ENCODE results near the gene EGR4. TPM values are rescaled to one million over a fixed set of nuclear protein-coding genes. Genes with fewer than 3 reads are reported as not detected.
"Not testable (repeated sequence)": the region's sequence is repeated elsewhere in the genome, so short reads cannot be mapped to it uniquely, and the experiment has no call there.

The EGR4 gene
- total RNA-seq, 1 experiment from 2014 or later: not detected

DNA sequence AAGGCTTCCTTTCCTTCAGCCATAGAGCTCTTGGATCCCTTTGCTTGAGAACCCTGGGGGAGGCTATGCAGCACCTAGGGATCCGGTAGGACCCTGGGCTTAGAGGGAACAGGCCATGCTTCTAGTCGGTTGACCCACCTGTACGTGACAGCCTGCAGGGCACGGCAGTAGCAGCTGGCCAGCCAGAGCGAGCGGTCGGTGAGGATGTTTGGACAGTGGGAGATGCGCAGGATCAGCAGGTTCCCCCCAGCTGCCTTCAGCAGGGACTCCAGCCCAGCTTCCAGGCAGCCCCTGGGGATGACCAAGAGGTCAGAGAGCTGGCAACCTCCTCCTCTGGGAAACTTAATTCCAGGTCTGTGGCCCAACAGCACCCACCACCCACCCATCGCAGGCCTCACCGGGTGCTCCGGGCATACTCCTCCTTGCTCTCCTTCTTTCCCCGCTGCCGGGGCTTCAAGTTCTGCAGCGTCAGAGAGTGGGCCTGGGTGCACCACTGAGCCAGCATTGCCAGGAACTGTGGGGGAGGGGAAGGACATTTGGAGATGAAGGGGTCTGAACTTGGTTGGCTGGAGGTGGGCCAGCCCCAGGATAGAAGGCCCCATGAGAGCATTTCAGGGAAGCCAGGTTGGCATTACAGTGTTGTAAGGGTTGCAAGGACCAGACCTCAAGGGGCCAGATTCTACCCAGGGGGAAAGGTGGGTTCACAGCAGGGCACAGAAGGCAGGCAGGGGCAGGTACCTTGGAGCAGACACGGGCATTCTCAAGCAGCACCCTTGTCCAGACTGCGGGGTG is 29.6 kb downstream of the EGR4 start:
- H3K4me3 ChIP-seq (ENCODE audit: low read depth, low read length): no peak overlapping the region
- H3K9me3 Mint-ChIP-seq (ENCODE audit: unreplicated experiment): no peaks in the 10 kb centered on the region
- H3K36me3 Mint-ChIP-seq (ENCODE audit: insufficient read depth, unreplicated experiment): peaks cover 23% of the 10 kb centered on the region
- H3K36me3 ChIP-seq (ENCODE audit: control insufficient read depth, insufficient read depth, low read length): no peaks in the 10 kb centered on the region
- H3K27me3 Mint-ChIP-seq (ENCODE audit: insufficient read depth, unreplicated experiment): no peaks in the 10 kb centered on the region
- TF ChIP-seq, protein P1, sequence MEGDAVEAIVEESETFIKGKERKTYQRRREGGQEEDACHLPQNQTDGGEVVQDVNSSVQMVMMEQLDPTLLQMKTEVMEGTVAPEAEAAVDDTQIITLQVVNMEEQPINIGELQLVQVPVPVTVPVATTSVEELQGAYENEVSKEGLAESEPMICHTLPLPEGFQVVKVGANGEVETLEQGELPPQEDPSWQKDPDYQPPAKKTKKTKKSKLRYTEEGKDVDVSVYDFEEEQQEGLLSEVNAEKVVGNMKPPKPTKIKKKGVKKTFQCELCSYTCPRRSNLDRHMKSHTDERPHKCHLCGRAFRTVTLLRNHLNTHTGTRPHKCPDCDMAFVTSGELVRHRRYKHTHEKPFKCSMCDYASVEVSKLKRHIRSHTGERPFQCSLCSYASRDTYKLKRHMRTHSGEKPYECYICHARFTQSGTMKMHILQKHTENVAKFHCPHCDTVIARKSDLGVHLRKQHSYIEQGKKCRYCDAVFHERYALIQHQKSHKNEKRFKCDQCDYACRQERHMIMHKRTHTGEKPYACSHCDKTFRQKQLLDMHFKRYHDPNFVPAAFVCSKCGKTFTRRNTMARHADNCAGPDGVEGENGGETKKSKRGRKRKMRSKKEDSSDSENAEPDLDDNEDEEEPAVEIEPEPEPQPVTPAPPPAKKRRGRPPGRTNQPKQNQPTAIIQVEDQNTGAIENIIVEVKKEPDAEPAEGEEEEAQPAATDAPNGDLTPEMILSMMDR (IDR thresholded peaks at IDR 0.05; ENCODE audit: insufficient read depth in 1 of 2, low read depth in 1 of 2, low read length in 1 of 2, severe bottlenecking in 1 of 2, unreplicated experiment in 1 of 2): no peak
- no peaks in the 10 kb centered on the region for H3K9me3 ChIP-seq
- BruUV-seq (replicated peaks): no TSS peak
- no peaks in the 10 kb centered on the region for H3K27me3 ChIP-seq (replicated peaks; ENCODE audit: control insufficient read depth, insufficient read depth, low read length)
- peaks cover 14% of the 10 kb centered on the region for H3K4me1 Mint-ChIP-seq (ENCODE audit: low read depth, unreplicated experiment)
- intact Hi-C loops (cut with micrococcal nuclease; ENCODE audit: unreplicated experiment): no loop called here
- no peak for DNase-seq
- no peak overlapping the region for H3K27ac Mint-ChIP-seq (ENCODE audit: unreplicated experiment)
- CTCF ChIA-PET: interaction anchor here (0.6 kb wide), 1 partner anchor 30 kb away, joined by 3 read pairs; the partner anchor contains the start of gene EGR4
- H3K4me1 ChIP-seq: peaks cover 7% of the 10 kb centered on the region; the same call in 1 of the 2 replicates
- no peak overlapping the region for H3K4me3 Mint-ChIP-seq (ENCODE audit: unreplicated experiment)
- POLR2A ChIA-PET: no interaction called here

DNA sequence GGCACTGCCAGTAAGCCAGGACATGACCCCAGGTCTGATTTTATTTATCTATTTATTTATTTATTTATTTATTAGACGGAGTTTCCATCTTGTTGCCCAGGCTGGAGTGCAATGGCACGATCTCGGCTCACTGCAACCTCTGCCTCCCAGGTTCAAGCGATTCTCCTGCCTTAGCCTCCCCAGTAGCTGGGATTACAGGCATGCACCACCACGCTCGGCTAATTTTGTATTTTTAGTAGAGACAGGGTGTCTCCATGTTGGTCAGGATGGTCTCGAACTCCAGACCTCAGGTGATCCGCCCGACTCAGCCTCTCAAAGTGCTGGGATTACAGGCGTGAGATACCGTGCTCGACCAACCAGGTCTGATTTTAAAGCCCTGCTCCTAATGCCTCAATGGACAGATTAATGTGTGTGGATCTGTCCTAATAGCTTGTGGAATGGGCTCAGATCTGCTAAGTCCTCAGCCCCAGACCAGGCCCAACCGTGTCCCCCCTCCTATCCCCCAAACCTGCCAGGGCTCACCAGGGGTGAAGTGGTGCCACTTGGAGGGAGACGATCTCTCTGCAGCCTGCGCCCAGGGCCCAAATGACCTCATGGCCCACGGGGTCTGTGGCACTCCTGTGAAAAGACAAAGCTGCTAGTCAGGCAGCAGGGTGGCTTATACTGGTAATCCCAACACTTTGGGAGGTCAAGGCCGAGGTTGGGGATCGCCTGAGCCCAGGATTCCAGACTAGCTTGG is 30.5 kb downstream of the EGR4 start:
- H3K9me3 ChIP-seq; H3K36me3 ChIP-seq (ENCODE audit: control insufficient read depth, insufficient read depth, low read length); POLR2A ChIA-PET; DNase-seq; H3K4me1 ChIP-seq; H3K27ac Mint-ChIP-seq (ENCODE audit: unreplicated experiment); H3K9me3 Mint-ChIP-seq (ENCODE audit: unreplicated experiment); H3K27me3 ChIP-seq (replicated peaks; ENCODE audit: control insufficient read depth, insufficient read depth, low read length); BruUV-seq (replicated peaks); intact Hi-C loops (cut with micrococcal nuclease; ENCODE audit: unreplicated experiment); H3K4me1 Mint-ChIP-seq (ENCODE audit: low read depth, unreplicated experiment); H3K4me3 ChIP-seq (ENCODE audit: low read depth, low read length); H3K27me3 Mint-ChIP-seq (ENCODE audit: insufficient read depth, unreplicated experiment); H3K4me3 Mint-ChIP-seq (ENCODE audit: unreplicated experiment): not testable (repeated sequence)
- CTCF ChIA-PET: interaction anchor here (0.6 to 1.5 kb wide), 3 partner anchors 13 to 31 kb away, joined by 3 to 4 read pairs (median 3); partner anchors contain the start of genes EGR4 and PRADC1
- peaks cover 18% of the 10 kb centered on the region for H3K36me3 Mint-ChIP-seq (ENCODE audit: insufficient read depth, unreplicated experiment)

DNA sequence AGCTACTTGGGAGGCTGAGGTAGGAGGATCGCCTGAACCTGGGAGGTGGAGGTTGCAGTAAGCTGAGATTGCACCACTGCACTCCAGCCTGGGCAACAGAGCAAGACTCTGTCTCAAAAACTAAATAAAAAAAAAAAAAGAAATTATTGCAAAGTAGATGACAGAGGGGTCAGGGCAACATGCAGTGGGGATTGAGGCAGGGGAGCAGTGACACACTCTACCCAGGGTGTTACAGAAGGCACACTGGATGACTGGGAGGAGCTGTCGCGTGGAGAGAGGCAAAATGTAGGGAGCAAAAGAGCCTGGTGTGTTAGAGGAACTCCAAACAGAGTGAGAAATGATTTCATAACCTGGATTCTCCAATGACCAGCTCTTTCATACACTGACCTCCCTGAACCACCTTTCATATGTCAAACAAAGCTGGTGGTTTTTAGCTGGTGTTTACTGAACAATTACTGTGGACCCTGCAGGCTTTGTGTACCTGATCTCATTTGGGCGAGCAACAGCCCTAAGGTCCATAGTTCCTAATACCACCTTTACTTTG is 31.2 kb downstream of the EGR4 start:
- Mint-ChIP-seq H3K9me3 (ENCODE audit: unreplicated experiment) (no peaks in the 10 kb centered on the region), H3K4me1 (ENCODE audit: low read depth, unreplicated experiment) (peaks cover 7% of the 10 kb centered on the region), H3K27ac (ENCODE audit: unreplicated experiment) (no peak overlapping the region), H3K27me3 (ENCODE audit: insufficient read depth, unreplicated experiment) (no peaks in the 10 kb centered on the region), H3K4me3 (ENCODE audit: unreplicated experiment) (no peak overlapping the region), H3K36me3 (ENCODE audit: insufficient read depth, unreplicated experiment) (peaks cover 17% of the 10 kb centered on the region)
- no peak for DNase-seq
- TF ChIP-seq, protein P1 (IDR thresholded peaks at IDR 0.05; ENCODE audit: insufficient read depth in 1 of 2, low read depth in 1 of 2, low read length in 1 of 2, severe bottlenecking in 1 of 2, unreplicated experiment in 1 of 2): no peak
- no peaks in the 10 kb centered on the region for H3K9me3 ChIP-seq
- no peak overlapping the region for H3K4me3 ChIP-seq (ENCODE audit: low read depth, low read length)
- no peaks in the 10 kb centered on the region for H3K4me1 ChIP-seq
- H3K27me3 ChIP-seq (replicated peaks; ENCODE audit: control insufficient read depth, insufficient read depth, low read length): no peaks in the 10 kb centered on the region
- no peaks in the 10 kb centered on the region; the same call in 1 of the 2 replicates for H3K36me3 ChIP-seq (ENCODE audit: control insufficient read depth, insufficient read depth, low read length)
- BruUV-seq (replicated peaks): no TSS peak
- intact Hi-C loops (cut with micrococcal nuclease; ENCODE audit: unreplicated experiment): no loop called here
- CTCF ChIA-PET: interaction anchor here (0.6 to 1.5 kb wide), 3 partner anchors 12 to 29 kb away, joined by 3 to 4 read pairs (median 4); partner anchors contain the start of gene PRADC1
- POLR2A ChIA-PET: no interaction called here
